GM12878 (cell line): ENCODE data around the gene TFCP2L1. TPM values are rescaled to one million over a fixed set of nuclear protein-coding genes. Genes with fewer than 3 reads are reported as not detected.

Source experiments
- ATAC-seq: fragments of 200-7000 bp; cut with Tn5 transposase; 3 replicates; pipeline ENCODE4 v1.9.1; 2020; ENCODE audit warnings: mild to moderate bottlenecking, moderate library complexity
- BruUV-seq: library from RNA; stranded (reverse); fragments of 400-500 nt; replicated peaks from 2 replicates; lab custom pipeline; 2021; lab: Mats Ljungman, UMichigan
- CTCF ChIA-PET: fragments of 300-600 bp; sonication (Branson Sonifier 250); formaldehyde crosslinking; extraction: SDS; loops from one replicate; lab custom pipeline; 2021; ENCODE audit warnings: inconsistent platforms; lab: Yijun Ruan, JAX
- POLR2A ChIA-PET: fragments of 350-600 bp; formaldehyde crosslinking; extraction: SDS; loops from one replicate; lab custom pipeline; 2021; ENCODE audit warnings: inconsistent platforms; lab: Charles Lee
- RAD21 ChIA-PET: fragments of 300-600 bp; sonication (Branson Sonifier 250); formaldehyde crosslinking; loops from one replicate; lab custom pipeline; 2023; ENCODE audit warnings: antibody characterized with exemption; ENCODE audit not compliant: unreplicated experiment; lab: Charles Lee
- SMC1A ChIA-PET: fragments of 300-600 bp; sonication (Branson Sonifier 250); formaldehyde crosslinking; loops from one replicate; lab custom pipeline; 2023; ENCODE audit not compliant: unreplicated experiment, uncharacterized antibody; lab: Charles Lee
- DNase-seq: peaks from one replicate; pipeline ENCODE4 v3.0.0-alpha.2; 2011; ENCODE audit warnings: low read depth, low spot score
- FAIRE-seq: peaks from 3 replicates; lab custom pipeline; 2011; peaks lifted over from hg19 to GRCh38; lab: Jason Lieb, UNC
- H2AFZ ChIP-seq: 2 replicates; pipeline ENCODE4 v1.6.0; 2011; ENCODE audit warnings: low read depth, low read length, control low read depth; ENCODE audit not compliant: control insufficient read depth
- H3K27ac ChIP-seq: 2 replicates; pipeline ENCODE4 v1.5.1; 2011; ENCODE audit warnings: control low read depth; ENCODE audit not compliant: control insufficient read depth, insufficient read depth
- H3K27me3 ChIP-seq, 2 experiments: replicated peaks in 1 of 2; 2 replicates each; pipeline versions ENCODE4 v1.6.0 to v1.6.1; 2011; ENCODE audit warnings: low read length in 1 of 2; ENCODE audit not compliant: control insufficient read depth in 2 of 2, insufficient read depth in 2 of 2
- H3K36me3 ChIP-seq, 2 experiments: 2 replicates each; pipeline ENCODE4 v1.5.1; 2011; ENCODE audit warnings: low read length in 1 of 2; ENCODE audit not compliant: control insufficient read depth in 2 of 2, insufficient read depth in 2 of 2
- H3K4me1 ChIP-seq: 2 replicates; pipeline ENCODE4 v1.6.1; 2011; ENCODE audit warnings: mild to moderate bottlenecking, low read length, moderate library complexity, mixed read lengths; ENCODE audit not compliant: control insufficient read depth, insufficient read depth
- H3K4me2 ChIP-seq: 2 replicates; pipeline ENCODE4 v1.6.0; 2011; ENCODE audit warnings: control low read depth; ENCODE audit not compliant: control insufficient read depth, insufficient read depth
- H3K4me3 ChIP-seq: fragments of 200-600 bp; sonication (generic); 2 replicates; pipeline ENCODE4 v1.5.1; 2016
- H3K79me2 ChIP-seq: 2 replicates; pipeline ENCODE4 v1.6.0; 2011; ENCODE audit warnings: low read length; ENCODE audit not compliant: control insufficient read depth, insufficient read depth
- H3K9ac ChIP-seq: 2 replicates; pipeline ENCODE4 v1.8.0; 2011; ENCODE audit warnings: low read length, control low read depth, mixed read lengths; ENCODE audit not compliant: control insufficient read depth, insufficient read depth
- H3K9me3 ChIP-seq: replicated peaks from 3 replicates; pipeline ENCODE4 v1.5.1; 2011; ENCODE audit warnings: mild to moderate bottlenecking, low read length; ENCODE audit not compliant: control insufficient read depth, insufficient read depth
- H4K20me1 ChIP-seq: 2 replicates; pipeline ENCODE4 v1.6.0; 2011; ENCODE audit not compliant: control insufficient read depth, insufficient read depth
- RAD21 ChIP-seq: IDR thresholded peaks from 2 replicates; pipeline ENCODE4 v1.6.1; 2011; ENCODE audit warnings: mild to moderate bottlenecking, low read depth, low read length, moderate library complexity; ENCODE audit not compliant: insufficient read depth
- RAD51 ChIP-seq: fragments of 450-650 bp; IDR thresholded peaks from 2 replicates; pipeline ENCODE4 v1.6.1; 2016; ENCODE audit warnings: moderate library complexity, mild to moderate bottlenecking, inconsistent platforms
- TBL1XR1 ChIP-seq: IDR thresholded peaks from 2 replicates; pipeline ENCODE4 v1.6.1; 2012; ENCODE audit warnings: low read depth, low read length, improper control_type of control experiment
- ZSCAN29 ChIP-seq: fragments of 450-650 bp; IDR thresholded peaks from 2 replicates; pipeline ENCODE4 v1.6.1; 2017; ENCODE audit warnings: mild to moderate bottlenecking, moderate library complexity
- WGBS: methylation state at CpG from one replicate; pipeline ENCODE4 v1.1.6; 2016; ENCODE audit warnings: low lambda C conversion rate; ENCODE audit not compliant: insufficient replicate concordance, insufficient coverage; ENCODE audit errors: missing lambda C conversion rate; 5-methylcytosine and 5-hydroxymethylcytosine counted together
- in situ Hi-C: fragments of 300-500 bp; cut with MboI; formaldehyde crosslinking; loops from 9 replicates; pipeline ENCODE4 v1.14.3; 2018; ENCODE audit warnings: mixed read lengths
- intact Hi-C: fragments of 100-400 bp; cut with micrococcal nuclease; formaldehyde crosslinking; loops from one replicate; pipeline ENCODE4 v1.14.2; 2022; ENCODE audit not compliant: unreplicated experiment
- polyA plus RNA-seq, 11 experiments: library from polyadenylated mRNA; depleted of rRNA in 4 of 11; unstranded in 6 of 11; stranded (reverse) in 5 of 11; fragments of >200 nt; fragmentation: Nextera tagmentation in 4 of 11; fragmentation: Illumina TruSeq in 1 of 11; extraction: Ambion mirVana in 4 of 11; extraction: Trizol in 1 of 11; gene quantifications; 1 replicate in 1 of 11; 2 replicates in 10 of 11; pipeline versions ENCODE4 v1.2.1 to v1.2.3, GENCODE V29; 2011 to 2016; ENCODE audit warnings: inconsistent platforms in 2 of 11, missing spikeins in 2 of 11, low read depth in 1 of 11
- total RNA-seq, 4 experiments: library from RNA; depleted of rRNA in 3 of 4; stranded (reverse); fragments of >200 nt in 3 of 4; fragmentation: Illumina TruSeq in 1 of 4; extraction: Trizol in 1 of 4; gene quantifications; 2 replicates each; pipeline versions ENCODE4 v1.2.1 to v1.2.3, GENCODE V29; 2013 to 2021
- TF ChIP-seq, protein P1 (sequence below): fragments of 450-650 bp; IDR thresholded peaks from 2 replicates; pipeline ENCODE4 v1.6.1; 2017; ENCODE audit warnings: mild to moderate bottlenecking
- TF ChIP-seq, protein P2 (sequence below), 3 experiments: IDR thresholded peaks in 2 of 3; conservative IDR thresholded peaks in 1 of 3; 2 replicates each; pipeline ENCODE4 v1.5.1; 2011; ENCODE audit warnings: low read depth in 3 of 3, low read length in 3 of 3, mild to moderate bottlenecking in 3 of 3, control low read depth in 2 of 3, moderate library complexity in 2 of 3, inconsistent platforms in 1 of 3, mixed read lengths in 1 of 3; ENCODE audit not compliant: control insufficient read depth in 2 of 3, insufficient read depth in 1 of 3; ENCODE audit errors: extremely low read depth in 1 of 3

TFCP2L1 gene
- total and polyA plus RNA-seq, 10 of the 15 experiments (the other 5 are each of a cell fraction or from before 2014, with no cell fraction given), result 0.02 to 0.21 (median 0.09) TPM; not detected in 1

DNA sequence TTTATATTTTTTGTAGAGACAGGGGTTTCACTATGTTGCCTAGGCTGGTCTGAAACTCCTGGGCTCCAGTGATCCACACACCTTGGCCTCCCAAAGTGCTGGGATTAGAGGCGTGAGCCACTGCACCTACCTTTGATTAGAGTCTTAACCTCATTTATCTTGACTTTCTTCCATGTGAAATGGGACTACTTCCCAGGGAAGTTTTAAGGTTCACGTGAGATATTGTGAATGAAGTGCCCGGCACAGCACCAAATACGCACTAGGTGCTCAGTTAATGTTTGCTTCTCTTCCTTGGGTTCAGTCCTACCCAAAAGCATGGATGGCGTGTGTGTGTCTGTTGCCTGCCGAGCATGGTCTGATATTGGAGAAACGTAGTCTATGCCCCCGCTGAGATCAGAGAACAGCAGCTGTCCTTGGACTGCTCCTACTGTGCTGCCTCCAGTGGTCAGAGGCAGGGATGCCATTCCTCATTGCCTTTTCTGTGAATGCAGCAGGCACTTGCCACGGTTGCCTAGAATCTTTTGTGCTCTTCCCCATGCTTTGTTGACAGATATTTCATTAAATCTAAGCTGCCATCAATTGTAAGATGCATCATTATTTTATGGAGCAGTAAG, 12.3 kb upstream of the TFCP2L1 start:
- in situ Hi-C loops (no loop called here), intact Hi-C loops (no loop called here)
- Histone ChIP-seq H3K4me3 (no peak overlapping the region), H4K20me1 (no peaks in the 10 kb centered on the region), H3K36me3 (no peaks in the 10 kb centered on the region), H3K4me1 (no peaks in the 10 kb centered on the region), H3K27ac (no peak overlapping the region), H3K9ac (no peak overlapping the region), H2AFZ (no peak overlapping the region), H3K4me2 (no peak overlapping the region), H3K9me3 (no peaks in the 10 kb centered on the region; the same call in 2 of the 3 replicates), H3K27me3 (no peaks in the 10 kb centered on the region), H3K79me2 (no peaks in the 10 kb centered on the region)
- ChIA-PET POLR2A (no interaction called here), SMC1A (no interaction called here), CTCF (no interaction called here), RAD21 (no interaction called here)
- no peak for TF ChIP-seq RAD51
- no peak for TF ChIP-seq ZSCAN29
- TF ChIP-seq RAD21, result 0 out of 2 replicates have a peak, but pooled peaks have one; percentile 4
- no peak for TF ChIP-seq TBL1XR1
- TF ChIP-seq, protein P1, sequence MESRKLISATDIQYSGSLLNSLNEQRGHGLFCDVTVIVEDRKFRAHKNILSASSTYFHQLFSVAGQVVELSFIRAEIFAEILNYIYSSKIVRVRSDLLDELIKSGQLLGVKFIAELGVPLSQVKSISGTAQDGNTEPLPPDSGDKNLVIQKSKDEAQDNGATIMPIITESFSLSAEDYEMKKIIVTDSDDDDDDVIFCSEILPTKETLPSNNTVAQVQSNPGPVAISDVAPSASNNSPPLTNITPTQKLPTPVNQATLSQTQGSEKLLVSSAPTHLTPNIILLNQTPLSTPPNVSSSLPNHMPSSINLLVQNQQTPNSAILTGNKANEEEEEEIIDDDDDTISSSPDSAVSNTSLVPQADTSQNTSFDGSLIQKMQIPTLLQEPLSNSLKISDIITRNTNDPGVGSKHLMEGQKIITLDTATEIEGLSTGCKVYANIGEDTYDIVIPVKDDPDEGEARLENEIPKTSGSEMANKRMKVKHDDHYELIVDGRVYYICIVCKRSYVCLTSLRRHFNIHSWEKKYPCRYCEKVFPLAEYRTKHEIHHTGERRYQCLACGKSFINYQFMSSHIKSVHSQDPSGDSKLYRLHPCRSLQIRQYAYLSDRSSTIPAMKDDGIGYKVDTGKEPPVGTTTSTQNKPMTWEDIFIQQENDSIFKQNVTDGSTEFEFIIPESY, result no peak
- TF ChIP-seq, protein P2, sequence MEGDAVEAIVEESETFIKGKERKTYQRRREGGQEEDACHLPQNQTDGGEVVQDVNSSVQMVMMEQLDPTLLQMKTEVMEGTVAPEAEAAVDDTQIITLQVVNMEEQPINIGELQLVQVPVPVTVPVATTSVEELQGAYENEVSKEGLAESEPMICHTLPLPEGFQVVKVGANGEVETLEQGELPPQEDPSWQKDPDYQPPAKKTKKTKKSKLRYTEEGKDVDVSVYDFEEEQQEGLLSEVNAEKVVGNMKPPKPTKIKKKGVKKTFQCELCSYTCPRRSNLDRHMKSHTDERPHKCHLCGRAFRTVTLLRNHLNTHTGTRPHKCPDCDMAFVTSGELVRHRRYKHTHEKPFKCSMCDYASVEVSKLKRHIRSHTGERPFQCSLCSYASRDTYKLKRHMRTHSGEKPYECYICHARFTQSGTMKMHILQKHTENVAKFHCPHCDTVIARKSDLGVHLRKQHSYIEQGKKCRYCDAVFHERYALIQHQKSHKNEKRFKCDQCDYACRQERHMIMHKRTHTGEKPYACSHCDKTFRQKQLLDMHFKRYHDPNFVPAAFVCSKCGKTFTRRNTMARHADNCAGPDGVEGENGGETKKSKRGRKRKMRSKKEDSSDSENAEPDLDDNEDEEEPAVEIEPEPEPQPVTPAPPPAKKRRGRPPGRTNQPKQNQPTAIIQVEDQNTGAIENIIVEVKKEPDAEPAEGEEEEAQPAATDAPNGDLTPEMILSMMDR (IDR thresholded peaks at IDR 0.05 in 2 of 3, conservative IDR thresholded peaks at IDR 0.05 in 1 of 3; ENCODE audit: control insufficient read depth in 2 of 3, extremely low read depth in 1 of 3, insufficient read depth in 1 of 3, low read depth in 3 of 3, low read length in 3 of 3), result peak; percentile 30 to 59 (median 52)
- DNase-seq (no peak), ATAC-seq (peak; percentile 59; the same call in 2 of the 3 replicates), FAIRE-seq (no peak)
- no TSS peak for BruUV-seq
- 36% methylated on average over 9 of the region's 9 CpGs for WGBS
